Putamen (tissue), 1 donor: Measurements from ENCODE around the gene SEC31B.
A peak's percentile ranks its signal among the peaks of the same experiment; 100 is the strongest.

Experiments
- DNase-seq: peaks from one replicate; pipeline ENCODE4 v3.0.0-alpha.2; 2016; ENCODE audit warnings: low spot score

SEC31B gene

DNA sequence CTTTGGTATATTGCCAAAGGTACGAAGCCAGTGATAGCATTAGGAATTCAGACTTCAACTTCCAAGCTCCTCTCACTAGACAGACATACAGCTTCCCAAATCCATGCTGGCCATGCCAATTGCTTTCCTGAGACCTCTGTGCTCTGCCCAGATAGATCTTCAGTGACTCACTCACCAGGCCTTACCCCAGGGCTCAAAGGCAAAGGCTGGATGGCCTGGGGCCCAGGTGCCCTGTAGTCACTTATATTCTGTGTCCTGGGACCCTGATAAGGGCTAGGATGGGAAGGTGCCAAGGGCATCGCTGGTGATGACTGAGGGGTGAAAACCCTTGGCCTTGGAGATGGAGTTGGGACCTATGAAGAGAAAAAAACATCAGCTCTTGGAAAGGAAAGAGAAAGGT, 29.1 kb downstream of the SEC31B start:
- no peak for DNase-seq

GRCh38 chr10:100489396-100489795, 30.3 kb downstream of the SEC31B start:
- no peak for DNase-seq

- no peak for DNase-seq
Measured at GRCh38 chr10:100487529-100487928, 32.1 kb downstream of the SEC31B start.

DNA sequence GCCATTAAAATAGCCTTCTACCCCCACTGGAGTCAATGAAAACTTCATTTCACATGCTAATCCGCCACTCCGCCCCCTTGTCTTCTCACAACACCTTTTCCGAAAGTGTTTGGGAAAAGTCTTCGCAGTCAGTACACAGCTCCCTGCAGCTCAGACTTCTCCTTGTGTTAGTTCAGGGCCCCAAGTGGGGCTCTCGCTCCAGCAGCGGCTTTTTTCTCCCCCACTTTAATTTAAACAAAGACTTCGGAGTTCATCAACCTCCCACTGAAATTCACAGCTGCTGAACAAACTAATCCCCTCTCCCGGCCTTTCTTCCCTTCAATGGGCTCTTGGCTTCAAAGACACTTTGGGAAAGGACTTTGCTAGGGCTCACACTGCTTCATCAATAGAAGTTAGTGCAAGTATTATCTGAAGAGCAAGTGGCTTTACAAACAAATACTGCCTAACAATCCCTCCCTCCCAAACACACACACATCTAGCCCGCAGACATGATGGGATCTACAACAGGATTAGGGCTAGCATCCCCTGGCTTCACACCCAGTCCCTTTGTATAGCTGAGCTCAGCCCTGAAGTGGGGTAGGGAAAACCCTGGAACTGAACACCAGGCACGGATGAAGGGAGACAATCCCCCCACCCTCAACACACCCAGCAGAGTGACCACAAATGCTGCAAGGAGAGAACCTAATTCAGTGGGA, 33.7 kb downstream of the SEC31B start:
- DNase-seq, result no peak

DNA sequence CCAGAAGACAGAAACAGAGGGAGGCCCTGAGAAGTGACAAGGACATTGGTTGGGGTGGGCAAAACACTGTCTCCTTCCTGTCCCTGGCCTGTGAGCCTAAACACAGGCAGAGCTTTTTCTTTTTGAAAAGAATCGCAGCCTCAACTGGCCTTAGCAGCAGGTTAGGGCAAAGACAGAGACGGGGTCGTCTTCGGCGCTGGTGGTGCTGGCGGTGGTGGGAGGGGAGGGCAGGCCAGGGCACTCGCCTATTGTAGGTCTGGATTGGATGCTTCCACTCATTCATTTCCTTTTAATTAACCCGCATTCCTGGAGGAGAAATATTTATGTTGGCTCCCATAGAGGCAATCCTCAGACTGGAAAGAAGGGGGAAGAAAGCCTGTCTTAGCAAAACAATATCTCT, 34.3 kb downstream of the SEC31B start:
- DNase-seq, result no peak

DNA sequence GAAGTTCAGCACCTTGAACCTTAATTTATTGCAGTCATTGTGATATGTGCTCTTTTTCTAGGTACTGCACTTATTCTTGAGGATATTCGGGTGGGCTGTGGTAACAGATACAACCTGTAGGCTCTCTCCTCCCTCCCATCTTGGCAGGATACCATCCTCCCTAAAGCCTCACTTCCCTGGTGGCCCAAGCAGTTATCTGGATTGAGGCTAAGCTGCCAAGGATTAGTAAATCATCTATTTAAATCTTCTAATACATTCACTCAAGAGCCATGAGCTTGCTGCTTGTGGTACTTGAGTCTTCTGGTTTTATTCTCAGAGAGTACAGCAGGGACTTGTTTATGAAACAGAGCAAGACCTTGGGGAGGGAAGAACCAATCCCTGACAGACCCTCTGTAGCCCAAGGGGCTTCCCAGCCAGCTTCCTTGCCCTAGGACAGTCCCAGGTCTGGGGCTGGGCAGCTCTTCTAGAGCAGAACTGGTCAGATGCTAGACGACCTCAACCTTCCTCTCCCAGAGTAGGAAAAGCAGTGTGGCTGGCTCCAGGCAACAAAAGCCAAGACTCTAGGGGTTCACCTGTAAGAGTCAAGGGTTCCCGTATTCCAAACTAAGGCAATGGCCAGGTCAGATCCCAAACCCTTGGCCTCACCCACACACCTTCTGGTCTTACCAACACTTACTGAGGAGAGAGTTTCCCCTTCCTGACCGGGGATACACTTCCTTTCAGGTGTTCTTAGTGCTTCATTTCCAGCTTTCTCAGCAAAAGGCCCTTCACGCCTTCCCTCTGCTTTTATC, 35.6 kb downstream of the SEC31B start:
- DNase-seq, result no peak

- DNase-seq, result no peak
Measured at GRCh38 chr10:100482834-100483185, 36.9 kb downstream of the SEC31B start.

- peak; percentile 69 for DNase-seq
Measured at GRCh38 chr10:100482181-100482833, 37.4 kb downstream of the SEC31B start.

DNA sequence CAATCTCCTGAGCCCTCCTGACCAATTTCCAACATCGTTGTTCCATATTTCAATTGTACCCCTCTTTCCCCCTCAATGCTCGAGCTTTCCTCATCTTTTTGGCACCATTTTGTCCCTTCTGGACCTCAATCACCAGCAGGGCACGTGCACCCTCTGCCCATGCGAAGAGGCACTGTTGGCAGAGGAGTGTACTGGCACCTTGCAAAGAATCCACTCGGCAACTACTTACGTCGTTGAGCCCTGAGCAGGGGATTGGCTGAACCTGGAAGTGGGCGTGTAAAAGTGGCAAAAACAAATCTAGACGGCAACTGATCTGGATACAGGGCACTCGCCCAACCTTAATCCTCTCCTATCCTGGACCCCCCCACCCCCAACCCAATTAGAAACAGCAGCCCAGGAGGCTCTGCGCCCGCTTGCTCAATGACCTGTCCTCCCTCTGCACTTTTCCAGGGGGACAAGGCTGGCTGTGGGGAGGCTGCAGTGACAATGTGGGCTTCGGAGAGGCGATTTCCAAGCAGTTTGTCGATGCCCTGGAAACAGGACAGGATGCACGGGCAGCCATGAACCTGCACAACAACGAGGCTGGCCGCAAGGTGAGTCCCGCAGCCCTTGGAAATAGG, 38.1 kb downstream of the SEC31B start:
- DNase-seq, result peak; percentile 84

DNA sequence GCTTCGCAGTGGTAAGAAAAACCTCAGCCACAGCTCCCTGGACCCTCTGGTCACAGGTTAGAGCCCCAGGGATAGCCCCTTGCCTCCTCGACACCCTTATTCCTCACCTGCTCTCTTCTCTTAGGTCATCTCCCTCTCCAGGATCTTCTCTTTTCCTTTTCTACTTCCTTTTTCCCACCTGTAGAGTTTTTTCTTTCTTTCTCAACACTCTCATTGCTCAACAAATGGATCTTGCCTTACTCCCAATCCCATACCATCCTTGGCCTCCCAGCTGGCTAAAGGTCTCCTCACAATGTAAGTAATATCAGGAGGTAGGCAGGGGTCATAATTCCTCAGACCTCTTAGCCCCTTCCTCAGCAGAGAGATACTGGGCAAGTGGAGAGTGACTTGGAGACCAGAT, 39.7 kb downstream of the SEC31B start:
- DNase-seq, result no peak

DNA sequence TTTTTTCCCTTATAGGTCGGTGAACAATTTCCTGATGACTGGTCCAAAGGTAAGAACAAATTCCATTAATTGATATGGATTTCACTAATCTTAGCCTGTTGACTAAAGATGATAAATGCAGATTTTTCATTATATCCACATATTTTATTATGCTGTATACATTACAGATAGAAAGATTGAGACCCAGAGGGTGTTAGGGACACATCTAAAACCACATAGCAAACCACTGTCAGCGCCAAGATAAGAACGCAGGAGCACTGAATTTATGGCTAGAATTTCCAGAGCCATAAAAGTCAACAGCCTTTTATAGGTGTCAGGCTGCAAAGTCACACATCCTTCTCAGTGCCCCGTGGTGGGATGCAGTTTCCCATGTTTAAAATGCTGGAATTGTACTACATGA, 40.6 kb downstream of the SEC31B start:
- DNase-seq, result no peak

DNA sequence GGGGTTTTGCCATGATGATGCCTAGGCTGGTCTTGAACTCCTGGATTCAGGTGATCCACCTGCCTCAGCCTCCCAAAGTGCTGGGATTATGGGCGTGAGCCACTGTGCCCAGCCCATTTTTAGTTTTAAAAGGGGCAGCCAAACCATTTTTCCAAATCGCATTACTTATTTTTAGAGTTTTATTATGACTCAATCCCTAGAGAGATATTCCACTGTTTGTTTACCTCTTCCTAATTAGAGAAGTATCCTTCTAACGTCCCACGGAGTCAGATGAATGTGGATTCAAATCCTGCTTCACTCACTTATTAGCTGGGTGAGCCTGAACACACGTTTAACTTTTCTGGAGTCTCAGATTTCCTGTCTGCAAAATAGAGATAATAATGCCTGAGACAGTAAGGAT, 41.7 kb downstream of the SEC31B start:
- no peak for DNase-seq

DNA sequence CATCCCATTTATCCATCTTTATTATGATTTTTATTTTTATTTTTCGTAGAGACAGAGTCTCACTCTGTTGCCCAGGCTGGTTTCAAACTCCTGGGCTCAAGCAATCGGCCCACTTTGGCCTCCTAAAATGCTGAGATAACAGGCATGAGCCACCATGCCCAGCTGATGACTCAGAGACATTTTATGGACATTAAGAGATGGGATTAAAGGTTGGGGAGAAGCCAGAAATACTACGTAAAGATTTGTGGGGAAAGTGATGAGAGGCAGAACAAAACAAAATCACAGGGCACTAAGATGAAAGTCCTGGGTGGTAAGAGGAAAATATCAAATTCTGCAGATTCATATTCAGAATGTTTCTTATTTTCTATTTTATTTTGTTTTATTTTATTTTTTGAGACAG, 49.3 kb downstream of the SEC31B start:
- no peak for DNase-seq

- no peak for DNase-seq
Measured at GRCh38 chr10:100469756-100470155, 49.9 kb downstream of the SEC31B start.

- no peak for DNase-seq
Measured at GRCh38 chr10:100468978-100469377, 50.7 kb downstream of the SEC31B start.

- DNase-seq, result no peak
Measured at GRCh38 chr10:100468322-100468721, 51.3 kb downstream of the SEC31B start.

DNA sequence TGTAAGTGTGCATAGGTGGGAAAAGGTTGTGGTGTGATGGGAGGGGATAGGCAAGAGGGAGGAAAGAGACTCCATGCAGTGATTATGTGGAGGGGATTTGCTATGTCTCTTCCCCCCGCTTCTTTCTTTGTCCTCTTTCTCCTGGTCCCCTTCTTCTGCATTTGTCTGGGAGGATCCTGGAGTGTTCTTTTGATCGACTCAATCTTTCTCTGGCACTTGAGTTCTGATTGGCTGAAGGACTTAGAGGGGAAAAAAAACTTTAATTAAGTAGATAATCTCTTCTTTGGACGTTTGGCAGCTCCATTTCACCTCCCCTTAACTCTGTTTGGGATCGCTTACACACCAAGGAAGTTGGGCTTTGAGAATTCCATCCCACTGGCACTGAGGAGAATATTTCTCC, 57.0 kb downstream of the SEC31B start, which contains the start of gene WNT8B:
TSS of gene WNT8B (plus strand) at position 301 of the 400 bp plus-strand sequence. CDS start 160 bp downstream, outside the sequence.
- no peak for DNase-seq

DNA sequence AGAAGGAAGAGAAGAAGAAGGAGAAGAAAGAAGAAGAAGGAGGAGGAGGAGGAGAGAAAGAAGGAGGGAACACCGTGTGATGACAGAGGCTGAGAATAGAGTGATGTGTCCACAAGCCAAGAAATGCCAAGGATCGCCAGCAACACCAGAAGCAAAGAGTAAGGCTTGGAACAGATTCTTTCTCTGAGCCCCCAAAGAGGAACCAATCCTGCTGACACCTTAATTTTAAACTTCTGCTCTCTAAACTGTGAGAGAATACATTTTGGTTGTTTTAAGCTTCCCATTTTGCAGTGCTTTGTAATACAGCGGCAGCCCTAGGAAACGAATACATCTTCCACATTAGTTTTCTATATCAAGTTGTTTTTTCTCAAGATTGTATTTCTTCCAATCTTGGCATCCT, 70.7 kb downstream of the SEC31B start:
- DNase-seq, result no peak

DNA sequence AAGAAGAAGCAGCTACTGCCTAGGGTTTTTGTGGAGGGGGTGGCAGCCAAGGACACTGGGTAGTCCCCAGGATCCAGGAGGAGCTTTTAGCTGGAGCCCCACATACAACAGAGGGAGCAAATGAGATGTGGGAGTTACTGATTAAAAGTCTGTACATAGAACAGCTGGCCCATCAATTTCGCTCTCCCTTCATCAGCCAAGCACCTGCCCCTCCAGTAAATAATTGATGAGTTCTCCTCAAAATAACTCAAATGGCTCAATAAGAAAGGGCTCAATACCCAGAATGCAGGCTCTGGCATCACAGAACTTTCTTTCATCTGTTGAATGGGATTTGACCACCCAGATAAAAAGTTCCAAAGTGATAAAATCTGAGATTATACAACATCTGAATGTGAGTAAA, 72.0 kb downstream of the SEC31B start:
- DNase-seq, result no peak

- DNase-seq, result no peak
Measured at GRCh38 chr10:100446130-100446761, 73.4 kb downstream of the SEC31B start.

- no peak for DNase-seq
Measured at GRCh38 chr10:100442548-100442947, 77.1 kb downstream of the SEC31B start.

DNA sequence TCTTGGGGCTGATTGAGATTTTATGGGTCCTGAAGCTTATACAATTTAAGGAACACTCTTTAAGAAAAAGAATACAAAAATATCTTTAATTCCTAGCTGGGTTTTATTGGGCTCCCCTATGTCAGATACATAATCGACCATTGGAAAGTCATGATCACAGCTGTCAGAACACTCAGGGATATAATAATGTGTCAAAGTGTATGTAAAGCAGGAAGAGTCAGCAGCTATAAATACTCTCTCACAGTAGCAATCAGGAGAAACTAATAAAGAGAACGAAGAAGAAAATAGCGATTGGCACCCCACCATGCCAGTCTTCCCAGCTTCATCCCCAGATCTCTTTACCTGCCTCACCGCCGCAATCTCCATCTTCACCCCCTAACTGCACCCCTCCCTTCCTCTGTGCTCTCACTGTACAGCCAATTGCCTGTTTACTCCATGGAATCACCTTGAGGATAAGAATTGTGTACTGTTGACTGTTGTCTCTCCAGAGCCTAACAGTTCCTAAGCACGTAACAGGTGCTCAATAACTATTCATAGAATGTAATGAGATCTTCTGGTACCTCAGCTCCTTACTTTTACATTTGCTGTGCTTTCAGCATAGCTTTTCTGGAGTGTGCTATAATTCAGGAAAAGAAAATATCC, 80.9 kb downstream of the SEC31B start:
- no peak for DNase-seq
